HTERT RPE-1 (cell line): ENCODE measurements around the gene RGCC.

ENCODE experiments used
- in situ Hi-C: fragments of 300-500 bp; cut with MboI; formaldehyde crosslinking; loops from 4 replicates; pipeline ENCODE4 v1.14.3; 2020; ENCODE audit warnings: low sequenced_read_pairs

Gene RGCC

GRCh38 chr13:41452462-41452861, 4.9 kb upstream of the RGCC start:
- in situ Hi-C loops = no loop called here

- in situ Hi-C loops = no loop called here
Observed at GRCh38 chr13:41453620-41454019, 3.7 kb upstream of the RGCC start.

GRCh38 chr13:41454170-41454569, 3.2 kb upstream of the RGCC start:
- in situ Hi-C loops = no loop called here

- in situ Hi-C loops = no loop called here
Observed at GRCh38 chr13:41455725-41456419, 1.5 kb upstream of the RGCC start.

GRCh38 chr13:41457589-41458186, 338 bp downstream of the RGCC start:
- in situ Hi-C loops = no loop called here

- in situ Hi-C loops = no loop called here
Observed at GRCh38 chr13:41458187-41458760, 924 bp downstream of the RGCC start.

GRCh38 chr13:41458761-41459431, 1.5 kb downstream of the RGCC start:
- in situ Hi-C loops = no loop called here

- in situ Hi-C loops = no loop called here
Observed at GRCh38 chr13:41459432-41460073, 2.2 kb downstream of the RGCC start.

GRCh38 chr13:41460074-41460465, 2.7 kb downstream of the RGCC start:
- in situ Hi-C loops = no loop called here

- in situ Hi-C loops = no loop called here
Observed at GRCh38 chr13:41460930-41461329, 3.6 kb downstream of the RGCC start.

GRCh38 chr13:41461527-41462139, 4.3 kb downstream of the RGCC start:
- in situ Hi-C loops = no loop called here

- in situ Hi-C loops = no loop called here
Observed at GRCh38 chr13:41462427-41462826, 5.1 kb downstream of the RGCC start.

- in situ Hi-C loops = no loop called here
Observed at GRCh38 chr13:41463838-41464602, 6.7 kb downstream of the RGCC start.

GRCh38 chr13:41465241-41465847, 8.0 kb downstream of the RGCC start:
- in situ Hi-C loops = no loop called here

- in situ Hi-C loops = no loop called here
Observed at GRCh38 chr13:41465898-41466320, 8.6 kb downstream of the RGCC start.

GRCh38 chr13:41467425-41467945, 10.1 kb downstream of the RGCC start:
- in situ Hi-C loops = no loop called here

- in situ Hi-C loops = no loop called here
Observed at GRCh38 chr13:41468631-41469030, 11.3 kb downstream of the RGCC start.

- in situ Hi-C loops = no loop called here
Observed at GRCh38 chr13:41470196-41470595, 12.8 kb downstream of the RGCC start.

- in situ Hi-C loops = no loop called here
Observed at GRCh38 chr13:41471785-41472184, 14.4 kb downstream of the RGCC start.

GRCh38 chr13:41487222-41487621, 29.9 kb downstream of the RGCC start:
- in situ Hi-C loops = no loop called here
